ENCODE measurements around the gene ANXA5.

ANXA5 gene

DNA sequence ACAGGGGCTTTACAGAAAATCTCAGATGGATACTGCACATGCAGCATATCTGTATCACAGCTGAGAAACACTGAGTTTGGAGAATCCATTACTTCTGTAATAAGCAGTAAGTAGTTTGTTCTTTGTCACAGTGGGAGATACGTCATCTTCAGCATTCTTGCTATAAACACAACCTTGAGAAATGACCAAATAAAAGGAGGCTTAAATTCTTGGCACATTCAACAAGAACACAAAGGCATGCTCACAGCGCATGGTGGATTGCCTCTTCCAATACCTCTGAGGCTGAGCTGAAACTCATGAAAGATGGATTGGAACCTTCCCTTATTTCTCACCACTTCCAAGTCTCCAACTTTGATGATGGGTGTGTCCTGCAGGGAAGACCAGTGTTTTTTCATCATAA is 54.5 kb downstream of the ANXA5 start:
- no peak for DNase-seq (ENCODE audit: low read depth)

GRCh38 chr4:121633653-121634052 is 63.1 kb downstream of the ANXA5 start:
- DNase-seq (ENCODE audit: low read depth): no peak

GRCh38 chr4:121632636-121633035 is 64.1 kb downstream of the ANXA5 start:
- DNase-seq (ENCODE audit: low read depth): no peak
